ENCODE measurements around the gene OR51V1.

- no peak for TF ChIP-seq POLR2A (IDR thresholded peaks at IDR 0.05)
- TF ChIP-seq CTCF (IDR thresholded peaks at IDR 0.05), result no peak
Observed at GRCh38 chr11:5225480-5225871, 25.0 kb upstream of the OR51V1 start.
